Measurements from ENCODE around the gene OASL.
"Not testable (repeated sequence)": the region's sequence is repeated elsewhere in the genome, so short reads cannot be mapped to it uniquely, and the experiment has no call there.

The OASL gene

GRCh38 chr12:121059031-121059898 is 20.2 kb upstream of the OASL start:
- DNase-seq (ENCODE audit: low read depth in 2 of 2), result no peak

- no peak for DNase-seq (ENCODE audit: low read depth in 2 of 2)
Measured at GRCh38 chr12:121057794-121058193, 18.7 kb upstream of the OASL start.

- DNase-seq (ENCODE audit: low read depth in 2 of 2), result no peak
Measured at GRCh38 chr12:121053706-121054105, 14.7 kb upstream of the OASL start.

GRCh38 chr12:121050725-121051124 is 11.7 kb upstream of the OASL start:
- DNase-seq (ENCODE audit: low read depth in 2 of 2), result no peak

GRCh38 chr12:121048442-121048841 is 9.4 kb upstream of the OASL start:
- DNase-seq (ENCODE audit: low read depth in 2 of 2), result no peak

GRCh38 chr12:121047400-121047799 is 8.4 kb upstream of the OASL start:
- DNase-seq (ENCODE audit: low read depth in 2 of 2), result not testable (repeated sequence)

- DNase-seq (ENCODE audit: low read depth in 2 of 2), result no peak
Measured at GRCh38 chr12:121043067-121043466, 4.0 kb upstream of the OASL start.

- DNase-seq (ENCODE audit: low read depth in 2 of 2), result peak in 1 of 2 donors; percentile 28
Measured at GRCh38 chr12:121036810-121037326, 2.2 kb downstream of the OASL start.

GRCh38 chr12:121034616-121035305 is 4.3 kb downstream of the OASL start:
- no peak for DNase-seq (ENCODE audit: low read depth in 2 of 2)

- DNase-seq (ENCODE audit: low read depth in 2 of 2), result peak; percentile 58 to 67
Measured at GRCh38 chr12:121033625-121034349, 5.3 kb downstream of the OASL start.

- DNase-seq (ENCODE audit: low read depth in 2 of 2), result no peak
Measured at GRCh38 chr12:121030576-121031212, 8.4 kb downstream of the OASL start.

- DNase-seq (ENCODE audit: low read depth in 2 of 2), result no peak
Measured at GRCh38 chr12:121026274-121027045, 12.6 kb downstream of the OASL start.

GRCh38 chr12:121025442-121026226 is 13.4 kb downstream of the OASL start:
- DNase-seq (ENCODE audit: low read depth in 2 of 2), result no peak

- no peak for DNase-seq (ENCODE audit: low read depth in 2 of 2)
Measured at GRCh38 chr12:121023799-121024198, 15.2 kb downstream of the OASL start.

- DNase-seq (ENCODE audit: low read depth in 2 of 2), result no peak
Measured at GRCh38 chr12:121022713-121023112, 16.3 kb downstream of the OASL start.

- DNase-seq (ENCODE audit: low read depth in 2 of 2), result no peak
Measured at GRCh38 chr12:121021754-121022153, 17.3 kb downstream of the OASL start.

GRCh38 chr12:121018860-121019617 is 20.0 kb downstream of the OASL start:
- DNase-seq (ENCODE audit: low read depth in 2 of 2), result no peak

- no peak for DNase-seq (ENCODE audit: low read depth in 2 of 2)
Measured at GRCh38 chr12:121017966-121018491, 21.0 kb downstream of the OASL start.

Measured in stimulated activated CD8-positive, alpha-beta memory T cell treated with anti-CD3 and anti-CD28 coated beads, Interleukin-7, amount 100 ng/mL, for 4 hours (primary cell).